IMR-90 (cell line): Measurements from ENCODE around the gene PBLD. TPM values are rescaled to one million over a fixed set of nuclear protein-coding genes. Genes with fewer than 3 reads are reported as not detected.

Experiments used
- ATAC-seq: fragments of 200-7000 bp; cut with Tn5 transposase; 2 replicates; pipeline ENCODE4 v1.9.1; 2020; ENCODE audit warnings: low read depth, mild to moderate bottlenecking, moderate library complexity
- BruUV-seq: library from RNA; stranded (reverse); fragments of 400-500 nt; replicated peaks from 2 replicates; lab custom pipeline; 2021; lab: Mats Ljungman, UMichigan
- CTCF ChIA-PET: fragments of 300-600 bp; formaldehyde crosslinking; extraction: SDS; loops from one replicate; lab custom pipeline; 2021; ENCODE audit warnings: antibody characterized with exemption; lab: Yijun Ruan, JAX
- POLR2A ChIA-PET: fragments of 300-600 bp; sonication (Branson Sonifier 250); formaldehyde crosslinking; loops from one replicate; lab custom pipeline; 2022; ENCODE audit warnings: antibody characterized with exemption; ENCODE audit not compliant: unreplicated experiment; lab: Charles Lee
- DNase-seq: peaks from one replicate; pipeline ENCODE4 v3.0.0; 2013
- H2AFZ ChIP-seq: replicated peaks from 2 replicates; pipeline ENCODE3; 2013; ENCODE audit warnings: low read length, mild to moderate bottlenecking; ENCODE audit not compliant: poor library complexity
- H2AK5ac ChIP-seq: 2 replicates; pipeline ENCODE4 v1.6.1; 2013; ENCODE audit warnings: low read depth, low read length, inconsistent platforms
- H2AK9ac ChIP-seq: replicated peaks from 2 replicates; pipeline ENCODE3; 2013; ENCODE audit warnings: mild to moderate bottlenecking, low read depth, low read length, moderate library complexity; ENCODE audit not compliant: poor library complexity
- H2BK120ac ChIP-seq: 2 replicates; pipeline ENCODE4 v1.6.1; 2013; ENCODE audit warnings: low read depth, low read length, inconsistent platforms
- H2BK15ac ChIP-seq: 3 replicates; pipeline ENCODE4 v1.6.1; 2013; ENCODE audit warnings: low read depth, low read length, inconsistent platforms
- H2BK20ac ChIP-seq: 2 replicates; pipeline ENCODE4 v1.6.1; 2013; ENCODE audit warnings: low read depth, mild to moderate bottlenecking, inconsistent platforms, low read length, moderate library complexity
- H2BK5ac ChIP-seq: 2 replicates; pipeline ENCODE4 v1.6.1; 2013; ENCODE audit warnings: mild to moderate bottlenecking, low read depth, low read length, inconsistent platforms; ENCODE audit not compliant: poor library complexity, severe bottlenecking
- H3K14ac ChIP-seq: replicated peaks from 2 replicates; pipeline ENCODE4 v1.6.1; 2013; ENCODE audit warnings: low read depth, low read length, inconsistent platforms
- H3K18ac ChIP-seq: 2 replicates; pipeline ENCODE4 v1.6.1; 2013; ENCODE audit warnings: low read depth, low read length, control low read depth
- H3K23ac ChIP-seq: 2 replicates; pipeline ENCODE4 v1.6.1; 2013; ENCODE audit warnings: low read depth, low read length, inconsistent platforms
- H3K27ac ChIP-seq: 2 replicates; pipeline ENCODE4 v1.5.1; 2013; ENCODE audit warnings: mild to moderate bottlenecking, control low read depth, low read length; ENCODE audit not compliant: insufficient read depth
- H3K27me3 ChIP-seq: 2 replicates; pipeline ENCODE4 v1.6.1; 2013; ENCODE audit warnings: low read length; ENCODE audit not compliant: control insufficient read depth, insufficient read depth
- H3K36me3 ChIP-seq: 2 replicates; pipeline ENCODE4 v1.6.1; 2013; ENCODE audit warnings: low read length, mixed read lengths; ENCODE audit not compliant: control insufficient read depth, insufficient read depth
- H3K4ac ChIP-seq: 2 replicates; pipeline ENCODE4 v1.6.1; 2013; ENCODE audit warnings: low read depth, low read length, inconsistent platforms
- H3K4me1 ChIP-seq: 2 replicates; pipeline ENCODE4 v1.6.1; 2013; ENCODE audit warnings: low read length, mixed read lengths; ENCODE audit not compliant: control insufficient read depth, insufficient read depth
- H3K4me2 ChIP-seq: 2 replicates; pipeline ENCODE4 v1.6.1; 2013; ENCODE audit warnings: low read depth, mild to moderate bottlenecking, control low read depth, low read length, moderate library complexity
- H3K4me3 ChIP-seq: 2 replicates; pipeline ENCODE4 v1.5.1; 2013; ENCODE audit warnings: low read depth, mild to moderate bottlenecking, control low read depth, low read length, moderate library complexity; ENCODE audit not compliant: insufficient read depth
- H3K56ac ChIP-seq: 2 replicates; pipeline ENCODE4 v1.6.1; 2013; ENCODE audit warnings: low read length, inconsistent platforms; ENCODE audit not compliant: insufficient read depth; ENCODE audit errors: extremely low read depth
- H3K79me1 ChIP-seq, 2 experiments: 2 replicates each; pipeline ENCODE4 v1.6.1; 2013; ENCODE audit warnings: low read length in 2 of 2, inconsistent platforms in 1 of 2, low read depth in 1 of 2
- H3K9ac ChIP-seq: 2 replicates; pipeline ENCODE4 v1.6.1; 2013; ENCODE audit warnings: low read depth, low read length, control low read depth
- H3K9me1 ChIP-seq: 2 replicates; pipeline ENCODE4 v1.6.1; 2013; ENCODE audit warnings: low read length, inconsistent platforms; ENCODE audit not compliant: insufficient read depth
- H3K9me3 ChIP-seq: 2 replicates; pipeline ENCODE4 v1.6.1; 2013; ENCODE audit warnings: low read length; ENCODE audit not compliant: control insufficient read depth, insufficient read depth
- H4K20me1 ChIP-seq: 2 replicates; pipeline ENCODE4 v1.6.1; 2013; ENCODE audit warnings: low read length, inconsistent platforms; ENCODE audit not compliant: insufficient read depth
- H4K5ac ChIP-seq: 2 replicates; pipeline ENCODE4 v1.6.1; 2013; ENCODE audit warnings: mild to moderate bottlenecking, low read depth, low read length, control low read depth
- H4K8ac ChIP-seq, 2 experiments: 2 replicates each; pipeline ENCODE4 v1.6.1; 2013; ENCODE audit warnings: low read depth in 2 of 2, low read length in 2 of 2, control low read depth in 1 of 2, inconsistent platforms in 1 of 2
- H4K91ac ChIP-seq: 2 replicates; pipeline ENCODE4 v1.6.1; 2013; ENCODE audit warnings: low read depth, low read length, inconsistent platforms; ENCODE audit not compliant: insufficient read depth
- FOS ChIP-seq: fragments of 150-350 bp; IDR thresholded peaks from 2 replicates; pipeline ENCODE4 v1.6.1; 2016; ENCODE audit warnings: low read depth, low read length
- MAZ ChIP-seq: IDR thresholded peaks from 2 replicates; pipeline ENCODE4 v1.6.1; 2012; ENCODE audit warnings: low read depth, mild to moderate bottlenecking, low read length, improper control_type of control experiment, moderate library complexity, borderline replicate concordance
- MXI1 ChIP-seq: IDR thresholded peaks from 2 replicates; pipeline ENCODE4 v1.6.1; 2012; ENCODE audit warnings: low read depth, mild to moderate bottlenecking, low read length, moderate library complexity, borderline replicate concordance
- NFE2L2 ChIP-seq: fragments of 150-350 bp; IDR thresholded peaks from 2 replicates; pipeline ENCODE4 v1.6.1; 2016; ENCODE audit warnings: low read depth, mild to moderate bottlenecking, low read length
- POLR2A ChIP-seq: IDR thresholded peaks from 2 replicates; pipeline ENCODE4 v1.6.1; 2012; ENCODE audit warnings: mild to moderate bottlenecking, low read depth, low read length
- RAD21 ChIP-seq: IDR thresholded peaks from 2 replicates; pipeline ENCODE4 v1.6.1; 2012; ENCODE audit warnings: low read length, improper control_type of control experiment
- RFX5 ChIP-seq: IDR thresholded peaks from 2 replicates; pipeline ENCODE4 v1.8.0; 2012; ENCODE audit warnings: low read depth, mild to moderate bottlenecking, low read length, moderate library complexity
- SMC3 ChIP-seq: fragments of 150-350 bp; IDR thresholded peaks from 2 replicates; pipeline ENCODE4 v1.6.1; 2016; ENCODE audit warnings: low read depth, mild to moderate bottlenecking, antibody characterized with exemption, low read length, moderate library complexity
- WGBS, 2 experiments: methylation state at CpG; one replicate each; pipeline versions ENCODE4 v1.1.5 to v1.1.7; 2013; ENCODE audit warnings: missing lambda C conversion rate in 2 of 2; ENCODE audit not compliant: insufficient read length in 1 of 2; ENCODE audit errors: extremely low coverage in 2 of 2; 5-methylcytosine and 5-hydroxymethylcytosine counted together
- dilution Hi-C: fragments of 300-500 bp; cut with HindIII; formaldehyde crosslinking; loops from one replicate; pipeline ENCODE4 v1.14.3; 2018; ENCODE audit warnings: low sequenced_read_pairs; ENCODE audit not compliant: unreplicated experiment
- in situ Hi-C: fragments of 300-500 bp; cut with MboI; formaldehyde crosslinking; loops from 3 replicates; pipeline ENCODE4 v1.14.3; 2019; ENCODE audit warnings: low sequenced_read_pairs, inconsistent platforms, mixed read lengths
- intact Hi-C: fragments of 100-400 bp; cut with micrococcal nuclease; formaldehyde crosslinking; loops from 2 replicates; pipeline ENCODE4 v1.10.0; 2022
- polyA plus RNA-seq, 3 experiments: library from polyadenylated mRNA; depleted of rRNA; stranded (reverse); fragments of >200 nt; gene quantifications; 2 replicates each; pipeline ENCODE4 v1.2.3, GENCODE V29; 2012; ENCODE audit warnings: low replicate concordance in 1 of 3
- total RNA-seq: library from RNA; depleted of rRNA; stranded (reverse); fragments of >200 nt; gene quantifications from 2 replicates; pipeline ENCODE4 v1.2.3, GENCODE V29; 2012
- TF ChIP-seq, protein P1 (sequence below): conservative IDR thresholded peaks from 2 replicates; pipeline ENCODE4 v1.5.1; 2012; ENCODE audit warnings: mild to moderate bottlenecking, low read depth, low read length, improper control_type of control experiment
- TF ChIP-seq, protein P2 (sequence below): fragments of 150-350 bp; IDR thresholded peaks from 2 replicates; pipeline ENCODE4 v1.6.1; 2016; ENCODE audit warnings: low read depth, mild to moderate bottlenecking, low read length, moderate library complexity, borderline replicate concordance
- TF ChIP-seq, protein P3 (sequence below): fragments of 150-350 bp; IDR thresholded peaks from 2 replicates; pipeline ENCODE4 v1.6.1; 2017; ENCODE audit warnings: mild to moderate bottlenecking, antibody characterized with exemption, low read length, low read depth

PBLD gene
- total and polyA plus RNA-seq, 2 of the 4 experiments (the other 2 are of a cell fraction): 3.3 to 5.7 TPM

DNA sequence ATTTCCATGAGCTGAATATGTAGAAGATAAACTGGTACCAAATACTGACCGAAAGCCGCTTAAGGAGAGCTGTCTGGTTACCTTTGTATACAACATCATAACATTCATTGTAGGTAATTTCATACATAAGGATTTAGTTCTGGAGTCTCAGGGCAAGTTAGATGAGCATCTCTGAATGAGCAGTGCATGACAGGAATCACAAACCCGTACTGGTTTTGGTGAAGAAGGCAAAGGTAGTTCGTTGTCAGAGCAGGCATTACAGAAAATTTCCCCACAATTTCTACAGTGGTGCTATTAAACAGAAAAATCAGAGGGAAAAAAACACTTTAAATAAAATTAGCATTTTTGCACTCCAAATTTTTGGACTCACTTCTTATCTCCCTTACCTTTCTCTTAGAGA lies 12.9 kb upstream of the PBLD start:
- H3K9me1 ChIP-seq: no peaks in the 10 kb centered on the region
- H3K9ac ChIP-seq: no peak overlapping the region
- no peak overlapping the region for H2AFZ ChIP-seq
- no peaks in the 10 kb centered on the region for H3K4me1 ChIP-seq
- ChIA-PET CTCF (no interaction called here), POLR2A (no interaction called here)
- no peak overlapping the region for H3K14ac ChIP-seq
- H3K27me3 ChIP-seq: no peaks in the 10 kb centered on the region
- no peak for DNase-seq
- H4K8ac ChIP-seq: no peak overlapping the region
- in situ Hi-C loops: no loop called here
- no peak for ATAC-seq
- no peak overlapping the region for H2AK5ac ChIP-seq
- H2BK20ac ChIP-seq: no peak overlapping the region
- no TSS peak for BruUV-seq
- H3K4ac ChIP-seq: no peak overlapping the region
- no peak overlapping the region for H2BK120ac ChIP-seq
- WGBS, 2 experiments: no CpG with 5 or more reads among the region's 4 CpGs
- H3K4me2 ChIP-seq: no peak overlapping the region
- no peak overlapping the region for H3K56ac ChIP-seq
- intact Hi-C loops: loop anchor here (10.0 kb wide), 1 partner anchor 399 kb away; no protein-coding TSS in a partner anchor
- no peak overlapping the region for H2BK5ac ChIP-seq
- H3K79me1 ChIP-seq: peaks cover 15 to 22% of the 10 kb centered on the region in 2 experiments
- peaks cover 33% of the 10 kb centered on the region for H3K36me3 ChIP-seq
- TF ChIP-seq RAD21 (no peak), POLR2A (no peak), MXI1 (no peak), SMC3 (no peak), FOS (no peak), RFX5 (no peak), NFE2L2 (no peak), MAZ (no peak)
- TF ChIP-seq, protein P1, sequence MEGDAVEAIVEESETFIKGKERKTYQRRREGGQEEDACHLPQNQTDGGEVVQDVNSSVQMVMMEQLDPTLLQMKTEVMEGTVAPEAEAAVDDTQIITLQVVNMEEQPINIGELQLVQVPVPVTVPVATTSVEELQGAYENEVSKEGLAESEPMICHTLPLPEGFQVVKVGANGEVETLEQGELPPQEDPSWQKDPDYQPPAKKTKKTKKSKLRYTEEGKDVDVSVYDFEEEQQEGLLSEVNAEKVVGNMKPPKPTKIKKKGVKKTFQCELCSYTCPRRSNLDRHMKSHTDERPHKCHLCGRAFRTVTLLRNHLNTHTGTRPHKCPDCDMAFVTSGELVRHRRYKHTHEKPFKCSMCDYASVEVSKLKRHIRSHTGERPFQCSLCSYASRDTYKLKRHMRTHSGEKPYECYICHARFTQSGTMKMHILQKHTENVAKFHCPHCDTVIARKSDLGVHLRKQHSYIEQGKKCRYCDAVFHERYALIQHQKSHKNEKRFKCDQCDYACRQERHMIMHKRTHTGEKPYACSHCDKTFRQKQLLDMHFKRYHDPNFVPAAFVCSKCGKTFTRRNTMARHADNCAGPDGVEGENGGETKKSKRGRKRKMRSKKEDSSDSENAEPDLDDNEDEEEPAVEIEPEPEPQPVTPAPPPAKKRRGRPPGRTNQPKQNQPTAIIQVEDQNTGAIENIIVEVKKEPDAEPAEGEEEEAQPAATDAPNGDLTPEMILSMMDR: no peak
- TF ChIP-seq, protein P2, sequence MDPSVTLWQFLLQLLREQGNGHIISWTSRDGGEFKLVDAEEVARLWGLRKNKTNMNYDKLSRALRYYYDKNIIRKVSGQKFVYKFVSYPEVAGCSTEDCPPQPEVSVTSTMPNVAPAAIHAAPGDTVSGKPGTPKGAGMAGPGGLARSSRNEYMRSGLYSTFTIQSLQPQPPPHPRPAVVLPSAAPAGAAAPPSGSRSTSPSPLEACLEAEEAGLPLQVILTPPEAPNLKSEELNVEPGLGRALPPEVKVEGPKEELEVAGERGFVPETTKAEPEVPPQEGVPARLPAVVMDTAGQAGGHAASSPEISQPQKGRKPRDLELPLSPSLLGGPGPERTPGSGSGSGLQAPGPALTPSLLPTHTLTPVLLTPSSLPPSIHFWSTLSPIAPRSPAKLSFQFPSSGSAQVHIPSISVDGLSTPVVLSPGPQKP: no peak
- TF ChIP-seq, protein P3, sequence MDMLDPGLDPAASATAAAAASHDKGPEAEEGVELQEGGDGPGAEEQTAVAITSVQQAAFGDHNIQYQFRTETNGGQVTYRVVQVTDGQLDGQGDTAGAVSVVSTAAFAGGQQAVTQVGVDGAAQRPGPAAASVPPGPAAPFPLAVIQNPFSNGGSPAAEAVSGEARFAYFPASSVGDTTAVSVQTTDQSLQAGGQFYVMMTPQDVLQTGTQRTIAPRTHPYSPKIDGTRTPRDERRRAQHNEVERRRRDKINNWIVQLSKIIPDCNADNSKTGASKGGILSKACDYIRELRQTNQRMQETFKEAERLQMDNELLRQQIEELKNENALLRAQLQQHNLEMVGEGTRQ: no peak
- no peak overlapping the region for H2BK15ac ChIP-seq
- H2AK9ac ChIP-seq: no peak overlapping the region
- H3K27ac ChIP-seq: no peak overlapping the region
- no peak overlapping the region for H3K4me3 ChIP-seq
- no peak overlapping the region for H3K23ac ChIP-seq
- dilution Hi-C loops: no loop called here
- peaks cover 19% of the 10 kb centered on the region for H4K20me1 ChIP-seq
- no peak overlapping the region for H4K5ac ChIP-seq
- H3K18ac ChIP-seq: no peak overlapping the region
- H4K91ac ChIP-seq: no peak overlapping the region
- no peaks in the 10 kb centered on the region for H3K9me3 ChIP-seq
